ENCODE data around the gene LPAR1.

- no peak for TF ChIP-seq CTCF (IDR thresholded peaks at IDR 0.05; ENCODE audit: control extremely low read depth in 1 of 3, insufficient read depth in 1 of 3, low read depth in 1 of 3, low read length in 3 of 3)
- no peak for TF ChIP-seq SP4 (IDR thresholded peaks at IDR 0.05; ENCODE audit: low read length)
- TF ChIP-seq USF2 (IDR thresholded peaks at IDR 0.05; ENCODE audit: low read length): no peak
- no peak for TF ChIP-seq SP2 (IDR thresholded peaks at IDR 0.05; ENCODE audit: low read length)
- no peak for TF ChIP-seq MAX (IDR thresholded peaks at IDR 0.05)
- no peak for TF ChIP-seq POLR2AphosphoS5 (IDR thresholded peaks at IDR 0.05; ENCODE audit: low read depth, low read length)
- TF ChIP-seq RFX5 (IDR thresholded peaks at IDR 0.05; ENCODE audit: borderline replicate concordance, low read depth, low read length): no peak
- TF ChIP-seq TCF12 (IDR thresholded peaks at IDR 0.05; ENCODE audit: low read depth, low read length): no peak
- TF ChIP-seq BACH1 (IDR thresholded peaks at IDR 0.05; ENCODE audit: low read length): no peak
- TF ChIP-seq ASH2L (IDR thresholded peaks at IDR 0.05; ENCODE audit: low read length): no peak
Measured at GRCh38 chr9:110947491-110948044, 90.7 kb downstream of the LPAR1 start.
